Ovary (tissue), 9 donors: Measurements from ENCODE around the gene GP9. TPM values are rescaled to one million over a fixed set of nuclear protein-coding genes. Genes with fewer than 3 reads are reported as not detected.
A peak's percentile ranks its signal among the peaks of the same experiment; 100 is the strongest.

Source experiments
- DNase-seq, 5 donors: peaks; one replicate each; pipeline ENCODE4 v3.0.0-alpha.2; 2019 to 2020
- H3K27ac ChIP-seq, 2 donors: fragments of 200-600 bp; one replicate each; pipeline versions ENCODE4 v1.5.1 to v1.8.0; 2019 to 2022
- H3K27me3 ChIP-seq: fragments of 200-600 bp; one replicate; pipeline ENCODE4 v1.8.0; 2022
- H3K36me3 ChIP-seq: fragments of 200-600 bp; sonication (generic); one replicate; pipeline ENCODE4 v1.5.1; 2019
- H3K4me1 ChIP-seq: one replicate; pipeline ENCODE4 v1.8.1; 2013; ENCODE audit warnings: mild to moderate bottlenecking, moderate library complexity; ENCODE audit not compliant: insufficient read depth
- H3K4me3 ChIP-seq: fragments of 200-600 bp; sonication (generic); one replicate; pipeline ENCODE4 v1.5.1; 2017
- H3K9me3 ChIP-seq, 2 donors: fragments of 200-600 bp in 1 of 2; sonication (generic) in 1 of 2; one replicate each; pipeline versions ENCODE4 v1.5.1 to v1.8.1; 2013 to 2019; ENCODE audit warnings: mild to moderate bottlenecking in 1 of 2, moderate library complexity in 1 of 2
- CTCF ChIP-seq, 3 donors: fragments of 450-650 bp in 2 of 3; fragments of 200-600 bp in 1 of 3; IDR thresholded peaks; one replicate each; pipeline versions ENCODE4 v1.5.1 to v1.8.0; 2016 to 2022; ENCODE audit warnings: antibody characterized with exemption in 3 of 3, mild to moderate bottlenecking in 1 of 3
- EP300 ChIP-seq: sonication (generic); formaldehyde crosslinking; IDR thresholded peaks from one replicate; pipeline ENCODE4 v1.6.1; 2017; ENCODE audit warnings: antibody characterized with exemption
- POLR2A ChIP-seq: fragments of 450-650 bp; IDR thresholded peaks from one replicate; pipeline ENCODE4 v1.6.1; 2017; ENCODE audit warnings: antibody characterized with exemption, mild to moderate bottlenecking, moderate library complexity
- WGBS, 3 donors: extraction: QIAGEN DNeasy Blood & Tissue Kit in 1 of 3; methylation state at CpG; one replicate each; pipeline versions ENCODE4 v1.1.5 to v1.1.7; 2013 to 2017; 5-methylcytosine and 5-hydroxymethylcytosine counted together
- intact Hi-C, 4 donors: fragments of 100-400 bp; cut with DNase I; formaldehyde crosslinking; loops; one replicate each; pipeline versions ENCODE4 v1.11.0 to v1.15.1; 2022 to 2023
- polyA plus RNA-seq, 2 donors: library from polyadenylated mRNA; stranded (reverse); fragments of 200-250 nt in 1 of 2; fragments of 350-450 nt in 1 of 2; fragmentation: Illumina TruSeq in 1 of 2; extraction: RNeasy Lipid Tissue Mini Kit (QIAGEN cat#74804) in 1 of 2; gene quantifications; one replicate each; pipeline ENCODE4 v1.2.3, GENCODE V29; 2013 to 2014
- total RNA-seq, 7 donors: library from RNA; depleted of rRNA in 2 of 7; stranded (reverse); fragments of >200 nt in 2 of 7; fragmentation: NEBNext Ultra II Directional in 3 of 7; extraction: Animal tissue kit (Norgen Biotek cat#: 25700) in 3 of 7; gene quantifications; one replicate each; pipeline versions ENCODE4 v1.1.0 to v1.2.4, GENCODE V29; 2016 to 2023
- donor health status: DM: no; HTN: no; CAD: no; lungs with moderate emphysema.
- donor health status: DM: no; HTN: no; CAD: no.
- donor health status: Bipolar disorder and iron deficiency.
- donor health status: DM: yes; HTN: yes; CAD: no.
- donor health status: DM: no; HTN: no; CAD: no.
- donor health status: DM: yes; HTN: yes; CAD: no.

The GP9 gene
- total and polyA plus RNA-seq, 9 donors = not detected

GRCh38 chr3:129033151-129033550 is 27.4 kb upstream of the GP9 start:
- DNase-seq = peak in 1 of 5 donors; percentile 15
- no peak overlapping the region for H3K27ac ChIP-seq
- no peak overlapping the region for H3K4me3 ChIP-seq
- H3K27me3 ChIP-seq = no peaks in the 10 kb centered on the region
- 80 to 87% (median 86%) methylated on average over 7 of the region's 7 CpGs for WGBS, 3 donors
- no peaks in the 10 kb centered on the region for H3K9me3 ChIP-seq
- H3K36me3 ChIP-seq = no peaks in the 10 kb centered on the region
- H3K4me1 ChIP-seq = no peaks in the 10 kb centered on the region
- TF ChIP-seq EP300 = no peak
- no peak for TF ChIP-seq CTCF (IDR thresholded peaks at IDR 0.05)
- no peak for TF ChIP-seq POLR2A
- intact Hi-C loops = no loop called here

DNA sequence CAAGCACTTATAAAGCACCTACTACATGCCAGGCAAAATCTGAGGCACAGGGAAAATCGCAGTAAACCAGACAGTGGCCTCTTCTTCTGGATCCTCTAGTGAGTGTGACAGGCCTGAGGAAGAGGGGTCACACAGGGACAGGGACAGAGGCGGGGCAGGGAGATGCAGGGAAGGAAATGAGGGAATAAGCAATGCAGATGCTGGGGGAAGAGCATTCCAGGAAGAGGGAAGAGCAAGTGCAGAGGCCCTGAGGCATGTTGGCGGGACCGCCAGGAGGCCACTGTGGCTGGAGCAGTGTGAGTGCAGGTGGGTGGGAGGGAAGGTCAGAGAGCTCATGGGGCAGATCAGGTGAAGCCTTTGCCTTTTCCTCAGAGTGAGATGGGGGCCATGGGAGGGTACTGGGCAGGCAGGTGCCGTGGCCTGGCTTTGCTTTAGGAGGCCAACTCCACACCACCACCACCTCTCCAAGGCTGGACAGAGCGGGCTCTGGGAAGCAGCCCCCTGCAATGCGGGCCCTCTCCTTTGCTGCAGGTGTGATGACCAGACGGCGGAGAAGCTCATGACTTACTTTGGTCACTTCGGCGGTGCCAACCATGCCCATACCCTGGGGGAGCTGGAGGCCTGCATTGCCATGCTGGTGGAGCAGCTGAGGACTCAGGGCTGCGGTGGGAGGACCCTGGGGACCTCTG is 26.8 kb upstream of the GP9 start:
- intact Hi-C loops = no loop called here
- TF ChIP-seq POLR2A (no peak), CTCF (IDR thresholded peaks at IDR 0.05) (no peak)
- Histone ChIP-seq H3K9me3 (no peaks in the 10 kb centered on the region), H3K4me1 (no peaks in the 10 kb centered on the region), H3K4me3 (no peak overlapping the region), H3K27ac (no peak overlapping the region), H3K27me3 (no peaks in the 10 kb centered on the region), H3K36me3 (no peaks in the 10 kb centered on the region)
- DNase-seq = peak in 2 of 5 donors; percentile 6 to 19
- 89 to 91% (median 91%) methylated on average over 12 of the region's 12 CpGs for whole genome bisulfite sequencing, 3 donors

- H3K27ac ChIP-seq = no peak overlapping the region
- H3K4me1 ChIP-seq = no peaks in the 10 kb centered on the region
- H3K27me3 ChIP-seq = no peaks in the 10 kb centered on the region
- H3K9me3 ChIP-seq = no peaks in the 10 kb centered on the region
- TF ChIP-seq EP300 (no peak), POLR2A (no peak), CTCF (IDR thresholded peaks at IDR 0.05) (no peak)
- no peak overlapping the region for H3K4me3 ChIP-seq
- no peaks in the 10 kb centered on the region for H3K36me3 ChIP-seq
- intact Hi-C loops = no loop called here
- WGBS, 3 donors = 89% methylated on average over 6 of the region's 6 CpGs
- DNase-seq = peak in 2 of 5 donors; percentile 9 to 19
These were observed 25.9 kb upstream of the GP9 start for GRCh38 chr3:129034642-129035041.

DNA sequence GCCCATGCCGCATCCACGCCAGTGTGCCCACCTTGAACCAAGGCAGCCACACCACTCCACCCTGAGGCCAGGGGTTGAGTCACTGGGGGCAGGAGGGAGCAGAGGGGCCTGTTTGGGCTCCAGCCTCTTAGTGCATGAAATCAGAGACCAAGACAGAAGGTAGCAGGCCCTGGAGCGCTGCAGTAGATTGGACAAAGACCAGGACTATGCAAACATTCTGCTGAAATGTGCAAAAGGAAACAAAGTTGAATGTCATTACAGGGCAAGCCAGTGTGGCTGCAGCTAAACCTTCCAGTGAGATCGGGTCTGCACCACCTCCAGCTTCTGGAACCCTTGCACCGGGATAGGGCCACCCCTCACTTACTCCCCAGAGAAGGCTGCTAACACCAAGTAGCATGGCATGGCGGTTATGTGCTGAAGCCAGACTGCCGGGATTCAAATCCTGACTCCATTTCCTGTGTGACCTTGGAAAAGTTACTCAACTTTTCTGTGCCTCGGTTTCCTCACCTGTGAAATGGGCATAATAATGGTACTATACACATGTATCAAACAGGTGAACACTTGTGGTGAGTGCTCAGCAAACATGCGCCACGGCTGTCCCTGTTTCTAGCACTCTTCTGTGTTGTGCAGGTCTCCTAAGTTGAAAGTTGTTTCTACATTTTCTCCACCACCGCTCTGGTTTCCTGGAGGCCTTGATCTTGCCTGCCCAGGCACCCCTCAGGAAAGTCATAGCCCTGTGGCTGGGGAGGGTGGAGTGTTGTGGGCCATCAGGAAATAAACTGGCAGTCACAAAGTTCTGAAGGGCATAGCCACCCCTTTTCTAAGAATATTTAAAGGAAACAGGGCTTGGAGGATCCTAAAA is 25.0 kb upstream of the GP9 start:
- no peaks in the 10 kb centered on the region for H3K36me3 ChIP-seq
- no peak for TF ChIP-seq EP300
- TF ChIP-seq CTCF (IDR thresholded peaks at IDR 0.05) = no peak
- TF ChIP-seq POLR2A = no peak
- WGBS, 3 donors = 88 to 90% (median 90%) methylated on average over 11 of the region's 11 CpGs
- no peaks in the 10 kb centered on the region for H3K9me3 ChIP-seq
- H3K4me3 ChIP-seq = no peak overlapping the region
- no peaks in the 10 kb centered on the region for H3K27me3 ChIP-seq
- intact Hi-C loops = no loop called here
- no peaks in the 10 kb centered on the region for H3K4me1 ChIP-seq
- peak in 2 of 5 donors; percentile 7 to 12 for DNase-seq
- no peak overlapping the region for H3K27ac ChIP-seq
